Activated CD4-positive, alpha-beta memory T cell treated with anti-CD3 and anti-CD28 coated beads, Interleukin-2, amount 10 ng/mL, durations not matched to agents 7 days and 5 days (primary cell): Measurements from ENCODE around the gene SYNE1. TPM values are rescaled to one million over a fixed set of nuclear protein-coding genes. Genes with fewer than 3 reads are reported as not detected.

Source experiments
- CTCF ChIA-PET: fragments of 350-600 bp; sonication (Branson Sonifier 250); formaldehyde crosslinking; loops from one replicate; lab custom pipeline; 2021; ENCODE audit warnings: antibody characterized with exemption, inconsistent platforms; lab: Charles Lee
- POLR2A ChIA-PET: fragments of 350-600 bp; sonication (Branson Sonifier 250); formaldehyde crosslinking; loops from one replicate; lab custom pipeline; 2021; ENCODE audit warnings: antibody characterized with exemption; lab: Charles Lee
- DNase-seq: peaks from one replicate; pipeline ENCODE4 v3.0.0-alpha.2; 2020
- H3K27ac Mint-ChIP-seq: one replicate; pipeline ENCODE4 v1.8.0; 2021; ENCODE audit warnings: mild to moderate bottlenecking, mixed read lengths
- H3K27me3 Mint-ChIP-seq: one replicate; pipeline ENCODE4 v1.8.0; 2021; ENCODE audit warnings: mixed read lengths
- H3K36me3 Mint-ChIP-seq: one replicate; pipeline ENCODE4 v1.8.0; 2021; ENCODE audit warnings: low read depth, mixed read lengths
- H3K4me1 Mint-ChIP-seq: one replicate; pipeline ENCODE4 v1.8.0; 2021; ENCODE audit warnings: mixed read lengths
- H3K4me3 Mint-ChIP-seq: one replicate; pipeline ENCODE4 v1.8.0; 2021; ENCODE audit warnings: mild to moderate bottlenecking, mixed read lengths
- H3K9me3 Mint-ChIP-seq: one replicate; pipeline ENCODE4 v1.8.0; 2021; ENCODE audit warnings: mixed read lengths
- total RNA-seq, 2 experiments: library from RNA; stranded (reverse); gene quantifications; one replicate each; pipeline ENCODE4 v1.2.3, GENCODE V29; 2021

The SYNE1 gene
- total RNA-seq, 2 experiments from 2014 or later: 85.5 to 86.8 TPM

- Mint-ChIP-seq H3K4me3 (no peak overlapping the region), H3K27ac (no peak overlapping the region), H3K36me3 (no peaks in the 10 kb centered on the region), H3K9me3 (no peaks in the 10 kb centered on the region), H3K4me1 (no peaks in the 10 kb centered on the region), H3K27me3 (peaks cover 2% of the 10 kb centered on the region)
- ChIA-PET POLR2A (no interaction called here), CTCF (no interaction called here)
- DNase-seq: no peak
Measured at GRCh38 chr6:152416652-152417051, 220.5 kb downstream of the SYNE1 start.

DNA sequence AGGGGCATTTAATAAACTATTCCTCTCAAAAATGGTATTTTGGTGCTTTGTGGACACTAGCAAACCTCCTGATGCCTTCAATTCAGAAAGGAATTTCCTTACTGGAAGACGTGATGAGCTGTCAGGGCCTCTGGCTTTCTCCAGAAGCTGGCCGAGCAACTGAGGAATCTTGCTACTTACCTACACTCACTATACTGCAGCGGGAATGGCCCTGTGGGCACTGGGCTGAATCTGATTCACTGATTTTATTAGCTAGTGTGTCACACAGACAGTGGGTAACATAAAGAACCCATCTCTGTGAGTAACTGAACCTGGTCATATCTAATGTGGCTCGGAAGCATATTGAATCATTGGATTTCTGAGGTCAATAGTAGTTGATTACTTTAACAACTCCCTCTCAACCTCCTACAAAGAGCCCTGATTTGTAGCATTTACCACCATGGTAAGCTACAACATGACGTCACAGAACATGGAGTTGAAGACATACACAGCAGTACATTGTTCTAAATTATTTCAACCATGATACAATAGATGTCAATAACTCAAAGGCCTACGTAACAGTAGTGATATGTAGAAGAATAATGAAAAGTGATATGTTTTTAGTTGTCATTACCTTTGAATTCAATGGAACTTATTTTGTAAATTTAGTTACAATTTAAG, 232.1 kb downstream of the SYNE1 start:
- ChIA-PET POLR2A (no interaction called here), CTCF (no interaction called here)
- DNase-seq: no peak
- no peak overlapping the region for H3K4me3 Mint-ChIP-seq
- no peaks in the 10 kb centered on the region for H3K9me3 Mint-ChIP-seq
- no peaks in the 10 kb centered on the region for H3K36me3 Mint-ChIP-seq
- H3K4me1 Mint-ChIP-seq: no peaks in the 10 kb centered on the region
- H3K27ac Mint-ChIP-seq: no peak overlapping the region
- peaks cover 3% of the 10 kb centered on the region for H3K27me3 Mint-ChIP-seq

DNA sequence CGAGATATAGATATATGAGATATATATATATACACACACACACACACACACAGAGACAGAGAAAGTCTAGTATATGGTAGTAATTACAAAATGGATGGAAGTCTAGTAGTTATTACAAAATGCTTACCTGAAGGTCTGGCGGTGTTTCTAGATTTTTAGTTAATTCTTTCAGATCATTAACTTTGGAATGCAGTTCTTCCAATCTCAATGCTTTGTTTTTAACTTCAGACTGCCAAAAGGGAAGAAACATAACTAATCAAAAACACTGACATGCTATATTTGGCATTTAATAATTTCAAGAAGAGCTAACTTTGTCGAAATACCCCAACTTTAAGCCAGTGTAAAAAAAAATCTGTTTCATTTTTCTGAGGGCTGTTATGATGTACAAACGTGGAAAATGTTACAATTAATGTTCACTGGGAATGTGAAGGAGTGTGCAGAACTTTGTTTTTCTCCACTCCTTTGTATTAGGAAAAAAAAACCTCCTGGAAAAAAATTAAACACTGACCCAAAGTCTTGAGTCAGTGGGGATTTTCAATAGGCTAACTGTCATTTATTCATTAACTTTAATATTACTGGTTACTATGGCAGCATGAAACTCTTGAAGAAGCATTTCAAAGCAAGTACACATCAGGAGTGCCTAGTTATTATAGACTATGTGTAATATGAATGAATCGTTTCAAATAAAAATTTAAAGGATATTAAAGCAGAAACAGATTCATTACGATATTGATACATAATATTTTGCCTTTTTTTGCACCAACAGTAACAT, 232.9 kb downstream of the SYNE1 start:
- Mint-ChIP-seq H3K4me3 (no peak overlapping the region), H3K36me3 (no peaks in the 10 kb centered on the region), H3K9me3 (no peaks in the 10 kb centered on the region), H3K27me3 (peaks cover 3% of the 10 kb centered on the region), H3K4me1 (no peaks in the 10 kb centered on the region), H3K27ac (no peak overlapping the region)
- DNase-seq: no peak
- CTCF ChIA-PET: no interaction called here
- POLR2A ChIA-PET: no interaction called here

DNA sequence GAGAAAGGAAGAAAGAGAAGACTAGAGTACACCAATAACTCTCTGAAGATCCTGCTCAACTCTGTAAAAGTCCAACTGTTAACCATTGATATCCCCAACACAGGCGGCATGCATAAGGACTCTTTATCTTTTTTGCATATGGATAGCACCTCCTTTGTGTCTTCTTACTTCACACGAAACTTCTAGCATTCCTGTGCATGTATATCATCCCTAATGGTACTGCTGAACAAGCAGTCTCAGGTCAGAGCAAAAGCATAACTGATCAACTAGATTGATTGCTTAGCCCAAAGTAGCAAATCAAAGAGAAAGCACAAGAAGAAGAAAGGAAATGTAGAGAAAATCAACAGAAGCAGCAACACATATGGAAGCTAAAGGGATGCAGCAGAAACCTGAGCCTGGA, 234.4 kb downstream of the SYNE1 start:
- peaks cover 3% of the 10 kb centered on the region for H3K27me3 Mint-ChIP-seq
- CTCF ChIA-PET: no interaction called here
- H3K27ac Mint-ChIP-seq: no peak overlapping the region
- DNase-seq: no peak
- H3K9me3 Mint-ChIP-seq: no peaks in the 10 kb centered on the region
- H3K4me3 Mint-ChIP-seq: no peak overlapping the region
- no peaks in the 10 kb centered on the region for H3K4me1 Mint-ChIP-seq
- no peaks in the 10 kb centered on the region for H3K36me3 Mint-ChIP-seq
- POLR2A ChIA-PET: no interaction called here

- DNase-seq: no peak
- no peak overlapping the region for H3K4me3 Mint-ChIP-seq
- peaks cover 3% of the 10 kb centered on the region for H3K27me3 Mint-ChIP-seq
- H3K4me1 Mint-ChIP-seq: no peaks in the 10 kb centered on the region
- ChIA-PET POLR2A (no interaction called here), CTCF (no interaction called here)
- H3K9me3 Mint-ChIP-seq: no peaks in the 10 kb centered on the region
- H3K27ac Mint-ChIP-seq: no peak overlapping the region
- H3K36me3 Mint-ChIP-seq: no peaks in the 10 kb centered on the region
Measured at GRCh38 chr6:152401978-152402377, 235.2 kb downstream of the SYNE1 start.

- no peaks in the 10 kb centered on the region for H3K4me1 Mint-ChIP-seq
- H3K9me3 Mint-ChIP-seq: no peaks in the 10 kb centered on the region
- POLR2A ChIA-PET: no interaction called here
- H3K36me3 Mint-ChIP-seq: no peaks in the 10 kb centered on the region
- no peak overlapping the region for H3K27ac Mint-ChIP-seq
- H3K27me3 Mint-ChIP-seq: no peaks in the 10 kb centered on the region
- DNase-seq: no peak
- no peak overlapping the region for H3K4me3 Mint-ChIP-seq
- CTCF ChIA-PET: no interaction called here
Measured at GRCh38 chr6:152399399-152399798, 237.8 kb downstream of the SYNE1 start.

DNA sequence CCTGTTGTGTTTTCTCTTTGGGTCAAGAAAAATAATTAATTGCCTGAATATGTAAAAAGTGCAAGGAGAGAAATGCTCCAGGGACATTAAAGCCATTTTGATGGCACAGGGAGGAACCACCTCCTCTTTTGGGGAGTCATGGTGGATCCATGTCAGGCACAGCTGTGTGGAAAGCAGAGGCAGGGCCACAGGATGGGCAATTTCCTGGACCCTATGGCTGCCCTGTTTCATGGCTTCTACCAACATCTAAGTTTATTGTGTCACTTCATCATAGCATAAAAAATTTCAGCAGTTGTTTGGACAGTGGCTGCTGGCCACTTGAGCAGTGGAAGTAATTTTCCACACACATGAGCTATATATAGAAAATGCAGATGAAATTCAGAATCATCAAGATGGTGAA, 238.2 kb downstream of the SYNE1 start:
- POLR2A ChIA-PET: no interaction called here
- no peaks in the 10 kb centered on the region for H3K9me3 Mint-ChIP-seq
- no peaks in the 10 kb centered on the region for H3K36me3 Mint-ChIP-seq
- H3K4me3 Mint-ChIP-seq: no peak overlapping the region
- H3K27me3 Mint-ChIP-seq: no peaks in the 10 kb centered on the region
- CTCF ChIA-PET: no interaction called here
- H3K4me1 Mint-ChIP-seq: no peaks in the 10 kb centered on the region
- DNase-seq: no peak
- H3K27ac Mint-ChIP-seq: no peak overlapping the region

DNA sequence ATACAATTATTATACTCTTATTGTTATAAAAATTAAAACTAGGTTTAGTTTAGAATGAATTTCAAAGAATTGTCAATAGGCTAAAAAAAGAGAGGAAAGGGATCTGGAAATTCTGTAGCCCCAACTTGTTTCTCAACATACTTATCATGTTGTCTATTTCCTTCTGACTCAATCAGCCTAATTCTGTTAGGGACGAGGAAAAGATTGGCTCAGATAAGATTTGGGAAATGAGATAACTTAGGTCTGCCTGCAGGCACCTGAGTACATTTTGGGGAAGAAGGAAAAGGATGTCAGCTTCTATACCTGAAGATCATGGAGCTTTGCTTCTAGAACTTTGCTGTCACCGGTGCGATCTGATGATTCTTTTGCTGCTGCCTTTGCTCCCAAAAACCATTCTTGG, 238.8 kb downstream of the SYNE1 start:
- H3K27ac Mint-ChIP-seq: no peak overlapping the region
- no peaks in the 10 kb centered on the region for H3K4me1 Mint-ChIP-seq

GRCh38 chr6:152394303-152394702, 242.9 kb downstream of the SYNE1 start:
- no peaks in the 10 kb centered on the region for H3K9me3 Mint-ChIP-seq
- H3K36me3 Mint-ChIP-seq: no peaks in the 10 kb centered on the region
- POLR2A ChIA-PET: no interaction called here
- DNase-seq: no peak
- H3K27me3 Mint-ChIP-seq: no peaks in the 10 kb centered on the region
- CTCF ChIA-PET: interaction anchor here (0.7 kb wide), 1 partner anchor 225 kb away, joined by 3 read pairs; no protein-coding TSS in a partner anchor
- no peaks in the 10 kb centered on the region for H3K4me1 Mint-ChIP-seq
- no peak overlapping the region for H3K27ac Mint-ChIP-seq
- H3K4me3 Mint-ChIP-seq: no peak overlapping the region

More for the DNA sequence above, 238.8 kb downstream of the SYNE1 start:
- Mint-ChIP-seq H3K4me3 (no peak overlapping the region), H3K36me3 (no peaks in the 10 kb centered on the region), H3K27me3 (no peaks in the 10 kb centered on the region), H3K9me3 (no peaks in the 10 kb centered on the region)
- ChIA-PET CTCF (interaction anchor here (0.7 kb wide), 1 partner anchor 1510 kb away, joined by 3 read pairs; no protein-coding TSS in a partner anchor), POLR2A (no interaction called here)
- no peak for DNase-seq

DNA sequence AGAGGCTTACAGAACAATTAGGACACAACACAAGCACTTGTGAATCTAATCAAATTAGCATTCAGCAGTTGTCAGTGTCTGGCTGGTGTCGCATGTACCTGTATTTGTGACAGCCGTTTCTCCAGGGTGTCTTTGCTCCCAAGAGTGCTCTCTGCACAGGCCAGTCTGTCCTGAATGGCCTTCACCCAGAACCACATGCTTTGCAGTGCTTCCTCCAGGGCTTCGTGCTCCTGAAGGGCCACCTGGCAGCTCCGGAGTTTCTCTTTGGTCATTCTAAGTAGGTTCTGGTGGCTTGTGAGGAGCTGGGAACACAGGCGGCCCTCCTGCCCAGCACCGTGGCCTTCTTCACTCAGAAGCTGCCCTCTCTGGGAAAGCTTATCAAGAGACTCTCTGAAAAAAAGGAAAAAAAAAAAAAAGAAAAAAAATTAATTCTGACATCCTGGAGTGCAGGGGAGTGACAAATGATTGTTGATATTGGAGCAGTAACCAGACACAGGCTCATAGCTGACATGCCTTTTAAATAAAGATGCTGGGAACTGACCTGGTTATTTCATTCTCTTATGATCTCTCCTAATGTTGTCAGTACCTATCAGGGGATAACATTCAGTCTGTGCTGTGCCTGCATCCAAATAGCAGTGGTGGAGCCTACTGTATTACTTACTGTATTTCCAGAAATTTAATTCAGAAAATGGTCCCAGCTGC, 245.8 kb downstream of the SYNE1 start:
- no peak overlapping the region for H3K4me3 Mint-ChIP-seq
- H3K27me3 Mint-ChIP-seq: peaks cover 7% of the 10 kb centered on the region
- H3K36me3 Mint-ChIP-seq: no peaks in the 10 kb centered on the region
- no peak overlapping the region for H3K27ac Mint-ChIP-seq
- H3K9me3 Mint-ChIP-seq: no peaks in the 10 kb centered on the region
- POLR2A ChIA-PET: no interaction called here
- CTCF ChIA-PET: interaction anchor here (0.6 kb wide), 1 partner anchor 54 kb away, joined by 4 read pairs; no protein-coding TSS in a partner anchor
- DNase-seq: no peak
- no peaks in the 10 kb centered on the region for H3K4me1 Mint-ChIP-seq

- Mint-ChIP-seq H3K9me3 (no peaks in the 10 kb centered on the region), H3K4me1 (no peaks in the 10 kb centered on the region), H3K27ac (no peak overlapping the region), H3K4me3 (no peak overlapping the region), H3K27me3 (peaks cover 18% of the 10 kb centered on the region), H3K36me3 (no peaks in the 10 kb centered on the region)
- ChIA-PET CTCF (no interaction called here), POLR2A (no interaction called here)
- no peak for DNase-seq
Measured at GRCh38 chr6:152387091-152387490, 250.1 kb downstream of the SYNE1 start.

GRCh38 chr6:152386131-152386530, 251.0 kb downstream of the SYNE1 start:
- H3K4me1 Mint-ChIP-seq: no peaks in the 10 kb centered on the region
- no peak overlapping the region for H3K4me3 Mint-ChIP-seq
- no peaks in the 10 kb centered on the region for H3K36me3 Mint-ChIP-seq
- H3K27ac Mint-ChIP-seq: no peak overlapping the region
- POLR2A ChIA-PET: no interaction called here
- CTCF ChIA-PET: no interaction called here
- H3K9me3 Mint-ChIP-seq: no peaks in the 10 kb centered on the region
- DNase-seq: no peak
- peaks cover 18% of the 10 kb centered on the region for H3K27me3 Mint-ChIP-seq
